H9 (cell line): ENCODE results near the gene UBXN7. TPM values are rescaled to one million over a fixed set of nuclear protein-coding genes. Genes with fewer than 3 reads are reported as not detected.

Experiments used
- DNase-seq: peaks from one replicate; pipeline ENCODE4 v3.0.0-alpha.2; 2017
- H2AFZ ChIP-seq: one replicate; pipeline ENCODE4 v1.6.1; 2013; ENCODE audit warnings: mild to moderate bottlenecking, low read length, control low read depth, moderate library complexity
- H2AK5ac ChIP-seq: 2 replicates; pipeline ENCODE4 v1.6.1; 2013; ENCODE audit warnings: low read length, control low read depth, mixed read lengths; ENCODE audit not compliant: insufficient read length
- H2BK120ac ChIP-seq: one replicate; pipeline ENCODE4 v1.6.1; 2013; ENCODE audit warnings: low read depth, mild to moderate bottlenecking, low read length, control low read depth, inconsistent platforms; ENCODE audit not compliant: poor library complexity, severe bottlenecking
- H2BK12ac ChIP-seq: 2 replicates; pipeline ENCODE4 v1.6.1; 2013; ENCODE audit warnings: low read length, control low read depth, mixed read lengths, low read depth; ENCODE audit not compliant: insufficient read length
- H2BK15ac ChIP-seq: 2 replicates; pipeline ENCODE4 v1.6.1; 2013; ENCODE audit warnings: low read depth, low read length, control low read depth
- H2BK20ac ChIP-seq: one replicate; pipeline ENCODE4 v1.6.1; 2013; ENCODE audit warnings: low read depth, mild to moderate bottlenecking, low read length, control low read depth, inconsistent platforms; ENCODE audit not compliant: poor library complexity, severe bottlenecking
- H2BK5ac ChIP-seq: 2 replicates; pipeline ENCODE4 v1.6.1; 2013; ENCODE audit warnings: low read length, control low read depth, mixed read lengths; ENCODE audit not compliant: insufficient read length
- H3K14ac ChIP-seq: 2 replicates; pipeline ENCODE4 v1.6.1; 2013; ENCODE audit warnings: low read length, control low read depth; ENCODE audit not compliant: insufficient read depth
- H3K18ac ChIP-seq: 2 replicates; pipeline ENCODE4 v1.6.1; 2013; ENCODE audit warnings: low read depth, mild to moderate bottlenecking, mixed read lengths, low read length, control low read depth; ENCODE audit not compliant: insufficient read length
- H3K23ac ChIP-seq: 2 replicates; pipeline ENCODE4 v1.6.1; 2013; ENCODE audit warnings: low read length, control low read depth, mixed read lengths, low read depth; ENCODE audit not compliant: insufficient read length
- H3K23me2 ChIP-seq: 2 replicates; pipeline ENCODE4 v1.6.1; 2013; ENCODE audit warnings: low read depth, mild to moderate bottlenecking, mixed read lengths, low read length, control low read depth; ENCODE audit not compliant: insufficient read length, poor library complexity, severe bottlenecking
- H3K27ac ChIP-seq: 2 replicates; pipeline ENCODE4 v1.5.1; 2013; ENCODE audit warnings: low read length, control low read depth, mixed read lengths, low read depth; ENCODE audit not compliant: insufficient read length
- H3K27me3 ChIP-seq: 2 replicates; pipeline ENCODE4 v1.6.1; 2013; ENCODE audit warnings: low read length, control low read depth, inconsistent platforms; ENCODE audit not compliant: insufficient read depth
- H3K4ac ChIP-seq: 2 replicates; pipeline ENCODE4 v1.6.1; 2013; ENCODE audit warnings: low read depth, mild to moderate bottlenecking, control low read depth, inconsistent platforms, low read length, moderate library complexity
- H3K4me1 ChIP-seq: 2 replicates; pipeline ENCODE4 v1.6.1; 2013; ENCODE audit warnings: low read length, control low read depth, inconsistent platforms; ENCODE audit not compliant: insufficient read depth
- H3K4me2 ChIP-seq: 2 replicates; pipeline ENCODE4 v1.6.1; 2013; ENCODE audit warnings: low read length, control low read depth, mixed read lengths; ENCODE audit not compliant: insufficient read length, insufficient read depth
- H3K56ac ChIP-seq: 2 replicates; pipeline ENCODE4 v1.6.1; 2013; ENCODE audit warnings: low read depth, mild to moderate bottlenecking, mixed read lengths, low read length, control low read depth; ENCODE audit not compliant: insufficient read length
- H3K79me1 ChIP-seq: 2 replicates; pipeline ENCODE4 v1.6.1; 2013; ENCODE audit warnings: low read depth, mild to moderate bottlenecking, moderate library complexity, low read length, control low read depth, inconsistent platforms; ENCODE audit not compliant: insufficient read depth, poor library complexity, severe bottlenecking
- H3K79me2 ChIP-seq: 2 replicates; pipeline ENCODE4 v1.6.1; 2013; ENCODE audit warnings: low read length, control low read depth, inconsistent platforms; ENCODE audit not compliant: insufficient read depth
- H3K9ac ChIP-seq: 2 replicates; pipeline ENCODE4 v1.6.1; 2013; ENCODE audit warnings: low read length, control low read depth, mixed read lengths; ENCODE audit not compliant: insufficient read length; ENCODE audit errors: extremely low read depth
- H3K9me3 ChIP-seq: one replicate; pipeline ENCODE4 v1.6.1; 2013; ENCODE audit warnings: low read depth, low read length, inconsistent platforms; ENCODE audit not compliant: control insufficient read depth
- H3T11ph ChIP-seq: one replicate; pipeline ENCODE4 v1.6.1; 2013; ENCODE audit warnings: mild to moderate bottlenecking, low read length, control low read depth, inconsistent platforms
- H4K20me1 ChIP-seq: one replicate; pipeline ENCODE4 v1.6.1; 2013; ENCODE audit not compliant: control insufficient read depth, insufficient read length, insufficient read depth
- H4K5ac ChIP-seq: 2 replicates; pipeline ENCODE4 v1.6.1; 2013; ENCODE audit warnings: low read depth, mild to moderate bottlenecking, mixed read lengths, low read length, control low read depth; ENCODE audit not compliant: insufficient read length
- H4K8ac ChIP-seq: replicated peaks from 2 replicates; pipeline ENCODE4 v1.6.1; 2013; ENCODE audit warnings: low read length, control low read depth, mixed read lengths, low read depth; ENCODE audit not compliant: insufficient read length
- H4K91ac ChIP-seq: 2 replicates; pipeline ENCODE4 v1.6.1; 2013; ENCODE audit warnings: low read depth, mild to moderate bottlenecking, moderate library complexity, mixed read lengths, low read length, control low read depth; ENCODE audit not compliant: insufficient read length
- H3K27ac Mint-ChIP-seq, 3 experiments: 2 replicates in 2 of 3; 3 replicates in 1 of 3; pipeline ENCODE4 v1.8.0; 2020 to 2021; ENCODE audit warnings: mixed read lengths in 3 of 3, mild to moderate bottlenecking in 1 of 3, moderate library complexity in 1 of 3
- H3K27me3 Mint-ChIP-seq: 2 replicates; pipeline ENCODE4 v1.8.0; 2021; ENCODE audit warnings: low read depth, mild to moderate bottlenecking, moderate library complexity, mixed read lengths
- H3K36me3 Mint-ChIP-seq, 3 experiments: 2 replicates in 2 of 3; 3 replicates in 1 of 3; pipeline ENCODE4 v1.8.0; 2020 to 2021; ENCODE audit warnings: low read depth in 3 of 3, mixed read lengths in 3 of 3; ENCODE audit not compliant: insufficient read depth in 1 of 3
- H3K4me1 Mint-ChIP-seq, 2 experiments: 2 replicates each; pipeline ENCODE4 v1.8.0; 2020; ENCODE audit warnings: mixed read lengths in 2 of 2
- H3K4me3 Mint-ChIP-seq, 2 experiments: 2 replicates in 1 of 2; 3 replicates in 1 of 2; pipeline ENCODE4 v1.8.0; 2020 to 2021; ENCODE audit warnings: mild to moderate bottlenecking in 2 of 2, mixed read lengths in 2 of 2, moderate library complexity in 1 of 2
- H3K9me3 Mint-ChIP-seq, 2 experiments: 2 replicates in 1 of 2; 3 replicates in 1 of 2; pipeline ENCODE4 v1.8.0; 2020; ENCODE audit warnings: mild to moderate bottlenecking in 2 of 2, mixed read lengths in 2 of 2, moderate library complexity in 1 of 2
- WGBS: extraction: QIAGEN DNeasy Blood & Tissue Kit; methylation state at CpG from one replicate; pipeline ENCODE4 v1.1.7; 2013; ENCODE audit warnings: missing lambda C conversion rate, low lambda C conversion rate, mixed read lengths; ENCODE audit not compliant: insufficient read length; ENCODE audit errors: extremely low coverage; 5-methylcytosine and 5-hydroxymethylcytosine counted together
- total RNA-seq: library from RNA; stranded (reverse); gene quantifications from 2 replicates; pipeline ENCODE4 v1.2.1, GENCODE V29; 2021
- TF ChIP-seq, protein P1 (sequence below): fragments of 200-600 bp; sonication (generic); conservative IDR thresholded peaks from 3 replicates; pipeline ENCODE4 v1.8.0; 2021; ENCODE audit warnings: antibody characterized with exemption, mild to moderate bottlenecking

UBXN7 gene
- total RNA-seq, 1 experiment from 2014 or later: 110 TPM

- no peak overlapping the region for H2AFZ ChIP-seq
- H3K79me2 ChIP-seq: no peaks in the 10 kb centered on the region
- TF ChIP-seq, protein P1, sequence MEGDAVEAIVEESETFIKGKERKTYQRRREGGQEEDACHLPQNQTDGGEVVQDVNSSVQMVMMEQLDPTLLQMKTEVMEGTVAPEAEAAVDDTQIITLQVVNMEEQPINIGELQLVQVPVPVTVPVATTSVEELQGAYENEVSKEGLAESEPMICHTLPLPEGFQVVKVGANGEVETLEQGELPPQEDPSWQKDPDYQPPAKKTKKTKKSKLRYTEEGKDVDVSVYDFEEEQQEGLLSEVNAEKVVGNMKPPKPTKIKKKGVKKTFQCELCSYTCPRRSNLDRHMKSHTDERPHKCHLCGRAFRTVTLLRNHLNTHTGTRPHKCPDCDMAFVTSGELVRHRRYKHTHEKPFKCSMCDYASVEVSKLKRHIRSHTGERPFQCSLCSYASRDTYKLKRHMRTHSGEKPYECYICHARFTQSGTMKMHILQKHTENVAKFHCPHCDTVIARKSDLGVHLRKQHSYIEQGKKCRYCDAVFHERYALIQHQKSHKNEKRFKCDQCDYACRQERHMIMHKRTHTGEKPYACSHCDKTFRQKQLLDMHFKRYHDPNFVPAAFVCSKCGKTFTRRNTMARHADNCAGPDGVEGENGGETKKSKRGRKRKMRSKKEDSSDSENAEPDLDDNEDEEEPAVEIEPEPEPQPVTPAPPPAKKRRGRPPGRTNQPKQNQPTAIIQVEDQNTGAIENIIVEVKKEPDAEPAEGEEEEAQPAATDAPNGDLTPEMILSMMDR: no peak
- H4K20me1 ChIP-seq: no peaks in the 10 kb centered on the region
- no peak overlapping the region for H3T11ph ChIP-seq
- H3K9me3 Mint-ChIP-seq: peaks cover 0 to under 1% of the 10 kb centered on the region in 2 experiments; a peak in 2 of 5 replicates
- H3K4ac ChIP-seq: no peak overlapping the region
- H3K4me1 Mint-ChIP-seq: peaks cover 10 to 16% of the 10 kb centered on the region in 2 experiments
- H3K27me3 Mint-ChIP-seq: no peaks in the 10 kb centered on the region
- WGBS: 100% methylated on average over 3 of the region's 5 CpGs
- H3K4me3 Mint-ChIP-seq: no peak overlapping the region
- H2BK5ac ChIP-seq: no peak overlapping the region
- H3K9me3 ChIP-seq: no peaks in the 10 kb centered on the region
- no peak overlapping the region for H3K9ac ChIP-seq
- no peak overlapping the region for H3K23ac ChIP-seq
- no peak overlapping the region for H3K56ac ChIP-seq
- H3K4me2 ChIP-seq: no peak overlapping the region
- H4K8ac ChIP-seq: no peak overlapping the region
- no peak overlapping the region for H3K18ac ChIP-seq
- no peak overlapping the region for H2BK15ac ChIP-seq
- peaks cover 37 to 48% (median 46%) of the 10 kb centered on the region in 3 experiments for H3K36me3 Mint-ChIP-seq
- no peak overlapping the region for H2BK20ac ChIP-seq
- no peaks in the 10 kb centered on the region for H3K27me3 ChIP-seq
- H2AK5ac ChIP-seq: no peak overlapping the region
- H3K27ac ChIP-seq: no peak overlapping the region
- no peaks in the 10 kb centered on the region for H3K23me2 ChIP-seq
- no peak overlapping the region for H2BK12ac ChIP-seq
- no peak overlapping the region for H3K14ac ChIP-seq
- DNase-seq: no peak
- H3K27ac Mint-ChIP-seq: peak overlapping the region in 2 of 3 experiments; percentile 0 to 41; a peak in 5 of 7 replicates
- H3K79me1 ChIP-seq: peaks cover 2% of the 10 kb centered on the region
- H3K4me1 ChIP-seq: no peaks in the 10 kb centered on the region; the same call in 1 of the 2 replicates
- no peak overlapping the region for H4K91ac ChIP-seq
- H2BK120ac ChIP-seq: no peak overlapping the region
- H4K5ac ChIP-seq: no peak overlapping the region
These were observed 54.9 kb downstream of the UBXN7 start for GRCh38 chr3:196377321-196377720.
